ENCODE data around the gene IDI2.

- no peak for TF ChIP-seq ZSCAN31 (CRISPR knock-in tag; IDR thresholded peaks at IDR 0.05; ENCODE audit: low read depth)
- TF ChIP-seq ATF2 (CRISPR knock-in tag; IDR thresholded peaks at IDR 0.05): no peak
- TF ChIP-seq, protein P1, sequence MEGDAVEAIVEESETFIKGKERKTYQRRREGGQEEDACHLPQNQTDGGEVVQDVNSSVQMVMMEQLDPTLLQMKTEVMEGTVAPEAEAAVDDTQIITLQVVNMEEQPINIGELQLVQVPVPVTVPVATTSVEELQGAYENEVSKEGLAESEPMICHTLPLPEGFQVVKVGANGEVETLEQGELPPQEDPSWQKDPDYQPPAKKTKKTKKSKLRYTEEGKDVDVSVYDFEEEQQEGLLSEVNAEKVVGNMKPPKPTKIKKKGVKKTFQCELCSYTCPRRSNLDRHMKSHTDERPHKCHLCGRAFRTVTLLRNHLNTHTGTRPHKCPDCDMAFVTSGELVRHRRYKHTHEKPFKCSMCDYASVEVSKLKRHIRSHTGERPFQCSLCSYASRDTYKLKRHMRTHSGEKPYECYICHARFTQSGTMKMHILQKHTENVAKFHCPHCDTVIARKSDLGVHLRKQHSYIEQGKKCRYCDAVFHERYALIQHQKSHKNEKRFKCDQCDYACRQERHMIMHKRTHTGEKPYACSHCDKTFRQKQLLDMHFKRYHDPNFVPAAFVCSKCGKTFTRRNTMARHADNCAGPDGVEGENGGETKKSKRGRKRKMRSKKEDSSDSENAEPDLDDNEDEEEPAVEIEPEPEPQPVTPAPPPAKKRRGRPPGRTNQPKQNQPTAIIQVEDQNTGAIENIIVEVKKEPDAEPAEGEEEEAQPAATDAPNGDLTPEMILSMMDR (CRISPR knock-in tag; IDR thresholded peaks at IDR 0.05): no peak
- no peak for TF ChIP-seq GLMP (CRISPR knock-in tag; IDR thresholded peaks at IDR 0.05; ENCODE audit: borderline replicate concordance)
Observed at GRCh38 chr10:1070919-1071318, 45.3 kb upstream of the IDI2 start.
